Dedifferentiated amniotic fluid mesenchymal stem cell (primary cell): Measurements from ENCODE around the gene AAGAB.
"Not testable (repeated sequence)": the region's sequence is repeated elsewhere in the genome, so short reads cannot be mapped to it uniquely, and the experiment has no call there.

ENCODE experiments used
- DNase-seq: peaks from one replicate; pipeline ENCODE4 v3.0.0-alpha.2; 2016; ENCODE audit errors: extremely low spot score

AAGAB gene

DNA sequence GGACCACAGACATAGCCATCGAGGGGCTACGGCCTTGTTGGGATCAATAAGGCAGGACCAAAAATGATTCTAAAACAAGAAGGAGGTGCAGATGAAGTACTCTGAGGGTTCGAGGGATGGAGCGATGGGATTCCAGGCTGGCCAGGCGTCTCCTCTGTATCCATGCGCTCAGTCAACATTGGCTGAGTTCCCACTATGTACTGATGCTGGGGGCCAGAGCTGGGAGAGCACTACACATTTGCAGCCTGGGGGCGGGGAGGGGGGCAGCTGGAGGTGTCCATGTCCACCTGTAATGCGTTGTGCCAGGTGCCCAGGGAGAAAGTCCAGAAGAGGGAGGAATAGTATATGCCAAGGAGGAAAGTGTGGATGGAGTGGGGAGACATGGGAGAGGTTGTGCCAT is 81.5 kb downstream of the AAGAB start:
- no peak for DNase-seq

DNA sequence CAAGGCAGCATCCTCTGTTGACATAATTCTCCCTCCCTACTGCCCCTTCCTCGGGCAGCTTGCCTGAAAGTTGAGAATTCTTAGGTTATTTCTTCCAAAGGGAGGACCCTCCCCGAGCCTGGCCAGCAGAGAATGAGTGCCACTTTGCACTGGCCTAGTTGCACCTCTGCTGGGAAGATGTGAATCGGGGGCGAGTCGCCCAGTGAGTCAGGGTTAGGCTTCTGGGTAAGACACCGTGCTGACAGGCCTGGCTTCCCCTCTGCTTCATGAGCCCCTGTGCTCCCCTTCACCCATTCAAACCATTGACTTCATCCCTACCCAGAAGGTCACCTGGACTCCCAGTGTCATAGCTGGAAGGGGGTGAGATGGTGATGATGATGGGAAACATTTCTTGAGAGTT is 82.3 kb downstream of the AAGAB start:
- DNase-seq, result no peak

DNA sequence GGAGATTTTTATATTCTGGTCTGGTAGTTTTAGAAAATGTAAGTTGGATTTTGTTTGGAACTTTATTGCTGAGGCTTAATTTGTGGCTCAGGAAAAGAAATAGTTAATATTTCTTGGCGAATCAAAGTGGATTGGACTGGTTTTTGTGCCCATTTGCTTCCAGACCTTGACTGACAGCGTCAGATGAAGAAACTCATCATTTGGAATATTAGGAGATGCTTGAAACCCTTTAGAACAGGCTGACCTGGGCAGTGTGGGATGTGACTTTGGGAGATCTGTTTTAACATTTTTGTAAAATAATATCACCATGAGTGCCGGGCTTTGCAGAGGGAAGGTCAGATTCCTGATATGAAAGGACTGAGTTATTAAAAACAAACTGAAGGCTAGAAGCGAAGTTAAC is 83.0 kb downstream of the AAGAB start:
- DNase-seq, result no peak

DNA sequence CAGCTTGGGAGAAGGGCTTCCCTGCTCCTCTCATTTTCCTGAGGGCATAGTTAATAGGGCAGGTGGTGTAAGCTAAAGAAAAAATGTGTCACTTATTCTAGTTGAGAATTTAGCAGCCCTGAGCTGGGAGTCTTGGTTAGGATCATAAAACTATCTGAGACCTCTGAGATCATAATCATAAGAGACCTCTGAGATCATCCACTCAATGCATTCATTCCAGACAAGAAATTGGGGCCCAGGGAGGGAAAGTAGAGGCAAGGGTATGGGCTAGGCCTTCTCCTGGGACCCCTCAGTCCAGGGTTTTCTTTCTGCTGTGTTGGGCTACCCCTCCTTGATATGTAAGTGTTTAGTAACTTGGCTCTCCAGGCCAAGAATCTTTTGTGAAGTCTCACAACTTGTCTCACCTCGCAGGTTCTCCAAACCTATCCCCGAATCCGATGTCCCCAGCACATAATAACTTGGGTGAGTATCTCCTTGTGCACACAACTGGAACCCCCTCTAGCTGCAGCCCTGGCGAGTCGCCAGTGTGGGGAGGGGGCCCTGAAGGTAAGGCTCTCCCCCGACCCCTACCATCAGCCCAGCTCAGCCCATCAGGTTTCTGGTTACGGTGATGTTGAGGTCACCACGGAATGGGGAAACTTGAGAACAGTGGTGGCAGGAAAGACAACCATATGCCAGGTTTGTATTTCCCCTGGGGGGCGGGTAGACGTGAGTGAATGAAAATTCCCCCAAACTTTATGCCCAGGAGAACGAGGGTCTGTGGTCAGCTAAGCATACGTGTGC is 84.1 kb downstream of the AAGAB start:
- DNase-seq, result no peak

DNA sequence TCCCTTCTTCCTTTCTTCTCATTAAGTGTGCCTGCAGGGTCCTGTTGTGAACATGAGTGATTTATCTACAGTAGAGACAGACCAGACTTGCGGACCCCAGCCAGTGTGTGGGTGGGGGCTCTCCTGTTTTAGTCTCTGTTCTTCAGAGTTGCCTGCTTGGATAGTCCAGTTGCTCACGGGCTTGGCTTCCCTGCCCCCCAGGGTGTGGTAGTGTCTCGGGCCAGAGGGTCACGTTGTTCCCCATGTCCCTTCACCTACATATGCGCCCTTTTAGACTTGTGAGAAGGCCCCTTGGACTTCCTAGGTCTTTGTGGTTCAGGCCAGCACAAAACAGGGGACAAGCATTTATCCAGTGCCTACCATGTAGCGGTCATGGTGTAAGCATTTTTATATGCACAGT is 85.8 kb downstream of the AAGAB start:
- no peak for DNase-seq

DNA sequence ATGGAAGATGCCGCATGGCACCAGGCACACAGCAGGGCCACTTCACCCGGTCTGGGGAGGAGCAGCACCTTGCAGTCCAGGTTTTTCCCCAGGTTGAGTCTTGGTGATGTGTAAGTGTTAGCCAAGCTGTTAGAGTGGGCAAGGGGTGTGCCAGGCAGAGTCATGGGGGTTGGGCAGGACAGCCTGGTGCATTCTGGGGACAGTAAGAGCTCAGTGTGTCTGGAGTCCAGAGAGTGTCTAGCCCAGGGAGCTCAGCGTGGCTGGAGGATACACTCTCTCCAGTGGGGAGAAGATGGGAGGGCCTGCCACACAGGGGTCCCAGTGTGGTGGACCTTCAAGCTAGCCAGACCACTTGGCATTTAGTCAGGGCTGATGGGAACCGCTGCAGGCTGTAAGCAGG is 87.4 kb downstream of the AAGAB start:
- DNase-seq, result no peak

DNA sequence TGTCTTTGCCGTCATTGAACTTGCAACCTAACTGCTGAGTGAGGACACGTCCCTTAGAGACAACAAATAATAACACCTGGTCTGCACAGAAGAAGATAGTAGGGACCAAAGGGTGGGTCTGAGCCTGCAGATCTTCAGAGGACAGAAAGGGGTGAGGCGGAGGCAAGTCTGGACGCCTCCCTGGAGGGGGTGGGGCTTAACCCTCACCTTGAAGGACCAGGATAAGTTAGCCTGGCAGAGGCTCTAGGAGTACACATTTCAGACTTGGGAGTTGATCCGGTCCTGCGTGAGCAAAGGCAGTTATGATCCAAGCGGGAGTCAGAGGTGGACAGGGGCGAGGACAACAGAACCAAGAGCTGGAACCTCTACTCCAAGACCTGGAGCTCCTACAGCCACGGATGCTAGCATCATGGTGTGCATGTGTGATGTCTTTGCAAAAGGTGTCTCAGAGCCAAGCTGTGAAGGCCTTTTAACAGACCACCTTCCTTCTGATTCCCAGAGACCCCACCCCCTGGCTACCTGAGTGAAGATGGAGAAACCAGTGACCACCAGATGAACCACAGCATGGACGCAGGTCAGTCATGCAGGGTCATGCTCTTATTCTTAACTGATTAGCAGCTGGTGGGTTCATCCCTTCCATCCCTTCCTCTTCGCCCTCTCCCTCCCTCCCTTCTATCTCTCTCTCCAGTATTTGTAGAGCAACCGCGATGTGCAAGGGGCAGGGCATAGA is 88.0 kb downstream of the AAGAB start:
- DNase-seq, result no peak

DNA sequence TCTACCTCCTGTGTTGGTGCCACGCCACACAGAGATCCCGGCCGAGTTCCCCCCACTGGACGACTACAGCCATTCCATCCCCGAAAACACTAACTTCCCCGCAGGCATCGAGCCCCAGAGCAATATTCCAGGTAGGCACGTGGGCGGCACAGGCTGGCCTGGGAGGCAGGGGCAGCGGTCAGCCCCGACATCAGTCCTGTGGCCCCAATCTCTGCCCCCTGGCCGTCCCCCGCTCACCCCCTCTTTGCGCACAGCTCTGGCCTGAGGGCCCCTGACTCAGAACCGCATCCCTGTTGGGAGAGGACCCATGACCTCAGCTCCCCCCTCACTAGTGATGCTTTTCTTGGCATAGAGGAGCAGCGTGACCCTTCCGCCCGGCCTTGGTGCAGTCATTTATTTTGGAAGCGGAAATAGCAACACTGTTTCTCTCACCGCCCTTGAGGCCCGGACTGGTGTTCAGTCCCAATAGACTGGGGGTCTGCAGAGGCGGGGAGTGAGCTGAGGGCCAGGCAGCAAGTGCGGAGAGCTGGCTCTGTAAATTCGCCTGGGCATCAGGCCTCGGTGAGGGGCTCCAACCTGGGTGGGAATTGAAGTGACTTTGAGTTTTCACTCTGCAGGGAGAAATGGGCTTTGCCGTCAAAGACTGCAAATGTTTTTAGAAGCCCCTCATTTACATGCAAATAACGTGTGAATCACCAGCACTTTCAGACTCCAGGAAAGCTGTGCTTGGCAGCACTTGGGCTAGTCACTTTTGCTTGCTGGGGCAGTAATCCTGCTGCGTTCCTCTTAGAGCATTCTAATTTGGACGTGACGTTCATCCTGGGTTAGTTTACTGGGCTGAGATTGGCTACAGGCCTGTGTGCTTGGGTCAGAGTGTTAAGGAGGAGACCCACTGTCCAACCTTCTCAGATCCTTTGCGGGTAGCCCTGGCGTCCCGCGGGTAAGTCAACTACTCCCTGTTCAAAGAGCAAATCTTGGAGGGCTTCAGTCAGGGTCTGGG is 88.9 kb downstream of the AAGAB start:
- DNase-seq, result no peak

DNA sequence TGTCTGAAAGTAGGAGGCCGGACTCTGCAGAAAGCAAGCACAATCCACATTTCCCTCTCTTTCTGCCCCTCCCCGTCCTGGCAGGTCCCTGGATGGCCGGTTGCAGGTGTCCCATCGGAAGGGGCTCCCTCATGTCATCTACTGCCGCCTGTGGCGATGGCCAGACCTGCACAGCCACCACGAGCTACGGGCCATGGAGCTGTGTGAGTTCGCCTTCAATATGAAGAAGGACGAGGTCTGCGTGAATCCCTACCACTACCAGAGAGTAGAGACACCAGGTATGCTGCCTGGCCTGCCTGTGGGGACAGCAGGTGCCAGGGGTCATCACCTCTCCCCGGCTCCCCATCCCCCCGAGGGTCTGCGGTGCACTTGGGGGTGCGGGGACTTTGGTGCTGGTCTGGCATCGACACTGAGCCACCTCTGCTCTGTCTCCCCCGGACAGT is 89.6 kb downstream of the AAGAB start:
- DNase-seq, result no peak

DNA sequence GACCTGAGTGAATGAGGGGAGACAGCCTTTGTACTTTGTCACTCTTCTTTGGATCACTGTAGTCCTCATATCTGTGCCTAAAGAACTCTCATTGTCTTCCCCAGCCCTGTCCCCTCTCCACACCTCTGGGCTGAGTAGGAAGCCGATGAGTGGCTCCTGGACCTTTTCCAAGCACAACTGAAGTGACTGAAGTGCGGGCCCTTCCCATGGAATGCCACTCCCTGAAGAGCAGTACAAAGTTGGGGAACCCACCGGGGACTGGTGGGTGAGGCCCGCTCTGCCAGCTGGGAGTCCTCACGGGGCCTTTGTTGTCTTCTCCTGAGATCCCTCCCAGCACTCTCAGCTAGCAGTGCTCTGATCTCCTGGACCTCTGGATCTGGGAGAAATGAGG is 90.1 kb downstream of the AAGAB start:
- DNase-seq, result no peak

DNA sequence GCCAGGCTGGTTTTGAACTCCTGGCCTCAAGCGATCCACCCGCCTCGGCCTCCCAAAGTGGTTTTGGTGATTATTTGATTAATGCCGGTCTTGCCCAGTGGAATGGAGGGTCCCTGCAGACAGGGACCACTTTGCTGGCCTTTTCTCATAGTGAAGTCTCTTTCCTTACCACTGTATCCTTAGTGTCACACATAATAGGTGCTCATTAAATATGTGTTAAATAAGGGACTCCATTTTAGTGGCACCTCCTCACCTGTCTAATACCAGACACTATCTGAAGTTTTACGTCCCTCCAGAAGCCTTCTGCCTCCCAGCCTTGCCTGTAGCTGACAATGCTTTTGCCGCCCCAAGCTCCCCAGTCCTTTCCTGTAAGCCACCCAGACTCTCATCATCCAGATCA is 91.3 kb downstream of the AAGAB start:
- no peak for DNase-seq

DNA sequence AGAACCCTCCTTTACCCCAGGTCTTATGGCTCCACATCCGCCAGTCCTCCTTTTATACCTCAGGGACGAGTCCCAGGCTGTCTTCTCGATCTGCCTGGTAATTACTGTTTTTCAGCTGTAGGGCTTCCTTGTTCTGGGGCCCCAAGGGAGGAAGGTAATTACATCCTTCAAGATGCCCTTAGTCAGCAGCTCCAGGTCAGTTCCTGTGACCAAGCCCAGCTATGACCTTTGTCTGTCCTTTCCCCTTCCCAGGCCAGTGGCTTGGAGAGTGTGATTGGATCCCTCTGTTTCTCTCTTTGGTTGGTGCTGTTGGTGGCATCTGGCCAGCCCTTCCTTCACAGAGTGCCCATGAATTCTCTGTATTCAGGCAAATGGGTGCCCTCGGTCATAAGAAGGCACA is 92.6 kb downstream of the AAGAB start:
- no peak for DNase-seq

DNA sequence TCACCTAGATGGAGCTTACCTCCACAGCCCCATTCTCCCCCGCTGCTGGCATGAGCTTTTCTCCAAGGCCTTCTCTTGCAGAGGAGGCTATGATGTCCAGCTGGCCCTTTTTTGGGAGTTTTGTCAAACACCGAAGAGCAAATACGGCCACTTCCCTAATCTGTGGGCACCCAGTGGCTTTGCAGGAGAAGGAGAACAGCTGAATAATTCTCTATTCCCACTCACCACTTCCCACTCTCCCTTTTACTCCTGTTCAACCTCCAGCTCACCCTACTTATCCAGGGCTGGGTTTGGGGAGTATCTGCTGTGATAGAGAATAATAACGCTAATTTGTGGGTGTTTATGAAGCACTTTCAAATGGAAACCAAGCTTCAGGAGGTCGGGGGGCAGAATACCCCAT is 93.0 kb downstream of the AAGAB start:
- no peak for DNase-seq

DNA sequence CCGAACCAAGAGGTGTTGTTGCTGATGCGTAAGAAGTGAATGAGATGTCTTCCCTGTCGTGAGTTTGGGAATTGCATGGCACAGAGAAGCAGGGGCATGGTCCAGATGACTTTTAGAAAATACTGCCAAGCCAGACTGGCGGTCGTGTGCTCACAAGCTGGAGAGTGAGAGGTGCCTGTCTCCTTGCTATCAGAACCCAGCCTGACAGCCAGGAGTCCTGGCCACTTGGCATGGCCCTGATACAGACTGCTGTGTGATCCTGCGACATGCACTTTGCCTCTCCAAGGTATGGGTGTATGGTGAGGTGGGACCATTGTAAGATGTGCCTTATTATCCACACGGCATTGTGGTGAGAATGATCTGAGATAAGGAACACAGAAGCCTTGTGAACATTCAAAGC is 96.1 kb downstream of the AAGAB start:
- DNase-seq, result no peak

DNA sequence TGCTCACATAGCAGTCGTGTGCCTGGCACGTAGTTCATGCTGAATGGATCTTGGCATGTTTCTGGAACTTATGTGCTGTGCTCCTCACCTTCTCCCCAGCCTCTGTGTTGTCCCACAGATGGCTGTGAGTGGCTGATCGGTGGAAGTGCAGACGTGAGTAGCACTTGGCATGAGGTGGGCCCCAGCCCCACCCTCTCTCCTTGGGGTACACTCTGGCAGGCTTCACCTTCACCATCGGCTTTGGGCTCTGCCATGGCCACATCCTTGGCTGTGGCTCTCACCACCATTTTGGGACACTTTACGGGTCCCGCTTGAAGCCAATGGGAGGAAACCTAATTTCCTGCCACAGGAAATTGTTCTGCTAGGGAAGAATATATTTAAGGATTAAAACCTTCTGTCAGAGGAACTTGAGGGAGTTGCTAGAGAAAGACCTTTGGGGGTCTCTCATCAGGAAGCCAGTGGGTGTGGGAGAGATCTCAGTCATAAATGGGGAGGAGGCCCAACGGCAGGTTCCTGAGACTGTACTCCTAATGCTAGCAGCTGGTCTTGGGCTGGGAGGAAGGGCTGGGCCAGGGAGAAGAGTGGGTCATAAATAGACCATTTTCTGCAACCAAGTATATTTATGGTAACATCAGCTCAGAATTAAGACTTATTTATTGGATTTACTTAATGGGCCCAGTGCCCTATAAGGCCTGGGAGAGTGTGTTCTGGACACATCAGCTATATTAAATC is 96.8 kb downstream of the AAGAB start:
- no peak for DNase-seq

DNA sequence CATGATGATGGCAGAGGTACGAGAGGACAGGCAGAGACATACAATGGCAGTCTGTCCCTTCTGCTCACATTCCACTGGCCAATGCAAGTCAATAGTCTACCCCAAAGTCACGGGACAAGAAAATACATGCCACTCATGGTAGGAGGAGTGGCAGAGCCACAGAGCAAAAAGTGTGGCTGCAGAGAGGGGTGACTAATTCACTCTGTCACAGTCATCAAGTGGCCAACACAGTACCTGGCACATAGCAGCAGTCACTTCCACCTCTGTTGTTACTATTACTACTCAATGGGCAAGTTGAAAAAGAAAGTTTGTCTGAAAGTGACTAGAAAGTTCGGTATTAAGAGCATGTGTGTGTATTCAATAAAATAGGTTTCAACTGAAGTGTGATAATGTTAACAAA is 97.6 kb downstream of the AAGAB start:
- DNase-seq, result no peak

DNA sequence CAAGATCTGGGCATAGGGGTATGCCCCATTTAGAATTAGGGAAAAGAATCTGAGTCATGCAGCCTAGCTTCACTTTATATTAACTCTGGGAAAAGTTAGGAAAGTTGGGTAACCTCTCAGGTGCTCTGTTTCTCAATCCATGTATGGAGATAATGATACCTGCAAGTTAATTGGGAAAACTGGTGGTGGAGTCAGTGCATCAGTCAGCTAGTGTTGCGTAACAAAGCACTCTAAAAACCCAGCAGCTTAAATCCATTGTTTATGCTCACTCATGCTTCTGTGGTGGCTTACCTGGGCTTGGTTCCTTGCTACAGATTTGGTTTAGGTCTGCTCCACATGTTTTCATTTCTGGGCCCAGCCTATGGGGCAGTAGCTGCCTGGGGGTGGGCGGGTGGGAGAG is 98.0 kb downstream of the AAGAB start:
- DNase-seq, result no peak

DNA sequence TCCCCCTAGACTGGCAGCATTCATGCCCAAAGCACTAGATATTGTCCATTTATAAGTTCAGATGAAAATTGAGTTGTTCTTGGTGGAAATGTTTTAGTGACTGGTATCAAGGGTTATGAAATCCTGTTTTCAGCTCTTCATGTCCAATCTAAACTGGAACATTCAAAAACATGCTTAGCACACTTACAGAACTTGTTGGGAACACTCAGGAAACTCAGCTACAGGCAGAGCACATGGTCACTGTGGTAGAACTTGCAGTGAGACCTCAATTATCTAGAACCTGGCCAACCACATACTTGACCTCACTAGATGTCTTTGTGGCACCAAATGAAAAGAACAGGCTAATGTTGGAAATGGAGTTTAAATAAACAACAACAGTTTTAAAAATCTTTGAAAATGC is 100.2 kb downstream of the AAGAB start:
- DNase-seq, result no peak

DNA sequence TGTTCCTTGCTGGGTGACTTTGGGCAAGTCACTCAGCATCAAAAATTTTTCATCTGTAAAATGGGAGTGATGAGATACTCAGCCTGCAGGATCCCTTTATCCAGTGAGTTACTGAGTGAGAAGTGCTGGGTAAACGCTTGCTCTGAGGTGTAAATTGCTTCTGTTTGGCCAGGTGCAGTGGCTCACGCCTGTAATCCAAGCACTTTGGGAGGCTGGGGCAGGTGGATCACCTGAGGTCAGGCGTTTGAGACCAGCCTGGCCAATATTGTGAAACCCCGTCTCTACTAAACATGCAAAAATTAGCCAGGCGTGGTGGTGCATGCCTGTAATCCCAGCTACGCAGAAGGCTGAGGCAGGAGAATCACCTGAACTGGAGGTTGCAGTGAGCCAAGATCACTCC is 101.4 kb downstream of the AAGAB start:
- not testable (repeated sequence) for DNase-seq

DNA sequence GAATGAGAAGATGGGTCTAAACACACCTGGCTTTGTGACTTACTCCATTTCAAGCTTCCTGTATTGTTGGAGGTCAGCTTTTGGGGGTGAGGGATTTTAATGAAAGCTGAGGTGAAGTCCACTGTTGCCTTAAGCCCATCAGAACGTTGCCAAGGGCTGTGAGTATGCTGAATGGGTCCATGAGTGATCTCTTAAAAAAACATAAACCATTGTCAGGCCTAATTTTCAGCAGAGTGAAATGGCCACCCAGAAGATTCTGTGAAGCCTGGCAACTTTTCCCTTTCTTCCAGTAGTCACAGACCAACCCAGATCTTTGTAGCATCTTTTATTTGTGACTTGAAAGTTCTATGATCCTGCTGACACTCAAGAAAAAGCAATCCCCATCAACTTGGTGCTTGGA is 102.0 kb downstream of the AAGAB start:
- no peak for DNase-seq
